Measurements from ENCODE around the gene ZC3H14. TPM values are rescaled to one million over a fixed set of nuclear protein-coding genes. Genes with fewer than 3 reads are reported as not detected.

ZC3H14 gene
- total and polyA plus RNA-seq, 9 of the 15 experiments (the other 6 are each of a cell fraction or from before 2014, with no cell fraction given): 21.1 to 109 (median 45.3) TPM

DNA sequence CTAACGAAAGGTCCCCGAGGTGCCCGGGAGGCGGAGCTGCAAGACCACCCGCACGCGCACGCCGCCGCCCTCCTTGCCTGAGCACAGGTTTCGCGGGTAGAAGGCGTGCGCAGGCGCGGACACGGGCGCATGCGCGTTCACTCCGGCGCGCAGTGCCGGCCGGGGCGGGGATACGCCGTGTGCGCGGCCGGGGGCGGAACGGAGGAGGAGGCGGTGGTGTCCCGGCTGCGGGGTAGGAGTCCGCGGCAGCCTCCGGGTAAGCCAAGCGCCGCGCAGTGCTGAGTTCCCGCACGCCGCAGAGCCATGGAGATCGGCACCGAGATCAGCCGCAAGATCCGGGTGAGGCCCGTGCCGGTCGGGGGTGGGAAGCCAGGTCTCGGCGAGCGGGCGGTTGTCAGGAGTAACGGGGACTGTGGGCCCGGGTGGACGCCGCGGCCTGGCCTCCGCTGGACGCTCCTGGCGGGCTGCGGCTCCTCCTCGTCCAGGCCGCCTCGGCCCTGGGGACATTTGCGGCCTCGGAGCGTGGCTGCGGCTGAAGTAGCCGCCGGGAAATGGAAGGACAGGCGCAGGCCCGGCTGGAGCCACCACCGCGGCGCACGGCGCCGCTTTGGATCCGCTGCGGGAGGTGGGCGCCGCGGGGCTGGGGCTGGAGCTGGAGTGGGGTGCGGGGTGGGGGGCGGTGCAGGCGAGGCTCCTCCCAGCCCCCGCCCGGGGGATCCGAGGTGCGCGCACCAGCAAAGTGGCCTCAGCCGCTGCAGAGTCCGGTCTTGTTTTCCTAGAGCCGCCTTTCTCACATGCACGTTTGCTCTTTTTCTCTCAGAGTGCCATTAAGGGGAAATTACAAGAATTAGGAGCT is at the start of gene ZC3H14 (continued):
- TF ChIP-seq MAZ (CRISPR knock-in tag; conservative IDR thresholded peaks at IDR 0.05 in 1 of 2, IDR thresholded peaks at IDR 0.05 in 1 of 2) (peak; percentile 61 to 65; a peak in 3 of 4 replicates), CREB1 (IDR thresholded peaks at IDR 0.05) (no peak), CREB1 (CRISPR knock-in tag; IDR thresholded peaks at IDR 0.05) (peak; percentile 34; the same call in 1 of the 2 replicates), ZNF24 (IDR thresholded peaks at IDR 0.05) (0 out of 2 replicates have a peak, but pooled peaks have one; percentile 55), SIN3A (IDR thresholded peaks at IDR 0.05; ENCODE audit: borderline replicate concordance in 2 of 2, control insufficient read depth in 1 of 2, low read depth in 2 of 2, low read length in 2 of 2) (peak in 1 of 2 experiments; percentile 79; a peak in 2 of 4 replicates), ZNF274 (IDR thresholded peaks at IDR 0.05; ENCODE audit: borderline replicate concordance, low read depth, low read length) (no peak), NFE2 (IDR thresholded peaks at IDR 0.05; ENCODE audit: low read depth) (no peak), ZBTB1 (CRISPR knock-in tag; IDR thresholded peaks at IDR 0.05; ENCODE audit: borderline replicate concordance, low read depth) (peak; percentile 90), ATF7 (IDR thresholded peaks at IDR 0.05) (peak; percentile 28; the same call in 1 of the 2 replicates), CHD1 (IDR thresholded peaks at IDR 0.05; ENCODE audit: low read length) (peak; percentile 27), DPF2 (IDR thresholded peaks at IDR 0.05) (no peak), RBBP5 (IDR thresholded peaks at IDR 0.05; ENCODE audit: borderline replicate concordance, insufficient read depth, low read length, poor library complexity, severe bottlenecking) (peak; percentile 77), ZBTB7A (IDR thresholded peaks at IDR 0.05; ENCODE audit: borderline replicate concordance, control insufficient read depth, low read depth, low read length) (peak; percentile 68; the same call in 1 of the 2 replicates), POLR2B (IDR thresholded peaks at IDR 0.05; ENCODE audit: low read depth, partially characterized antibody) (peak; percentile 79)
- TF ChIP-seq, protein P1, sequence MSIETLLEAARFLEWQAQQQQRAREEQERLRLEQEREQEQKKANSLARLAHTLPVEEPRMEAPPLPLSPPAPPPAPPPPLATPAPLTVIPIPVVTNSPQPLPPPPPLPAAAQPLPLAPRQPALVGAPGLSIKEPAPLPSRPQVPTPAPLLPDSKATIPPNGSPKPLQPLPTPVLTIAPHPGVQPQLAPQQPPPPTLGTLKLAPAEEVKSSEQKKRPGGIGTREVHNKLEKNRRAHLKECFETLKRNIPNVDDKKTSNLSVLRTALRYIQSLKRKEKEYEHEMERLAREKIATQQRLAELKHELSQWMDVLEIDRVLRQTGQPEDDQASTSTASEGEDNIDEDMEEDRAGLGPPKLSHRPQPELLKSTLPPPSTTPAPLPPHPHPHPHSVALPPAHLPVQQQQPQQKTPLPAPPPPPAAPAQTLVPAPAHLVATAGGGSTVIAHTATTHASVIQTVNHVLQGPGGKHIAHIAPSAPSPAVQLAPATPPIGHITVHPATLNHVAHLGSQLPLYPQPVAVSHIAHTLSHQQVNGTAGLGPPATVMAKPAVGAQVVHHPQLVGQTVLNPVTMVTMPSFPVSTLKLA (conservative IDR thresholded peaks at IDR 0.05): peak; percentile 53 to 58; a peak in 3 of 4 replicates
- TF ChIP-seq, protein P2, sequence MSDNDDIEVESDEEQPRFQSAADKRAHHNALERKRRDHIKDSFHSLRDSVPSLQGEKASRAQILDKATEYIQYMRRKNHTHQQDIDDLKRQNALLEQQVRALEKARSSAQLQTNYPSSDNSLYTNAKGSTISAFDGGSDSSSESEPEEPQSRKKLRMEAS (CRISPR knock-in tag; IDR thresholded peaks at IDR 0.05): peak; percentile 48; the same call in 1 of the 2 replicates
- TF ChIP-seq, protein P3, sequence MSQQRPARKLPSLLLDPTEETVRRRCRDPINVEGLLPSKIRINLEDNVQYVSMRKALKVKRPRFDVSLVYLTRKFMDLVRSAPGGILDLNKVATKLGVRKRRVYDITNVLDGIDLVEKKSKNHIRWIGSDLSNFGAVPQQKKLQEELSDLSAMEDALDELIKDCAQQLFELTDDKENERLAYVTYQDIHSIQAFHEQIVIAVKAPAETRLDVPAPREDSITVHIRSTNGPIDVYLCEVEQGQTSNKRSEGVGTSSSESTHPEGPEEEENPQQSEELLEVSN (IDR thresholded peaks at IDR 0.05; ENCODE audit: borderline replicate concordance in 1 of 2, extremely low read depth in 1 of 2, insufficient read depth in 1 of 2, insufficient read length in 1 of 2, low read depth in 1 of 2, low read length in 1 of 2, poor library complexity in 1 of 2, severe bottlenecking in 1 of 2): peak; percentile 68 to 83
- TF ChIP-seq, protein P4, sequence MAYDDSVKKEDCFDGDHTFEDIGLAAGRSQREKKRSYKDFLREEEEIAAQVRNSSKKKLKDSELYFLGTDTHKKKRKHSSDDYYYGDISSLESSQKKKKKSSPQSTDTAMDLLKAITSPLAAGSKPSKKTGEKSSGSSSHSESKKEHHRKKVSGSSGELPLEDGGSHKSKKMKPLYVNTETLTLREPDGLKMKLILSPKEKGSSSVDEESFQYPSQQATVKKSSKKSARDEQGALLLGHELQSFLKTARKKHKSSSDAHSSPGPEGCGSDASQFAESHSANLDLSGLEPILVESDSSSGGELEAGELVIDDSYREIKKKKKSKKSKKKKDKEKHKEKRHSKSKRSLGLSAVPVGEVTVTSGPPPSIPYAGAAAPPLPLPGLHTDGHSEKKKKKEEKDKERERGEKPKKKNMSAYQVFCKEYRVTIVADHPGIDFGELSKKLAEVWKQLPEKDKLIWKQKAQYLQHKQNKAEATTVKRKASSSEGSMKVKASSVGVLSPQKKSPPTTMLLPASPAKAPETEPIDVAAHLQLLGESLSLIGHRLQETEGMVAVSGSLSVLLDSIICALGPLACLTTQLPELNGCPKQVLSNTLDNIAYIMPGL (CRISPR knock-in tag; IDR thresholded peaks at IDR 0.05): peak; percentile 67

Measured in K562 (cell line).